ENCODE measurements around the gene TOR2A. TPM values are rescaled to one million over a fixed set of nuclear protein-coding genes. Genes with fewer than 3 reads are reported as not detected.

Gene TOR2A
- polyA plus RNA-seq, 3 donors = 57.4 to 63.8 (median 60.0) TPM

DNA sequence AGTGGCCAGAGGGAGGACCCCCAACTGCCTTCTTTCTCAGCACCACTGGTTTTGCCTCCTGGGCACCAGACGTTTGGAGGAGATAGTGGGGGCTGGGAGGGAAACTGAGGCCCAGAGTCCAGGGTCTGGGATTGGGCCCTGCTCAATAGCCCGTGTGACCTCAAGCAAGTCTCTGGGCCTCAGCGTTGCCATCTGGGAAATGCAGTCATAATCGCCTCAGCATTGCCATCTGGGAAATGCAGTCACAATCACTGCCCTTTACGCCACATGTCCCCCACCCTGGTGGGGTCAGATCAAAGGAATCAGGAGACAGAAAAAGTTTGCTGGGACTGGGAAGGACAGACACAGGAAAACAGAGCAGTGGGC is 41.8 kb upstream of the TOR2A start:
- no peaks in the 10 kb centered on the region for H3K9me3 ChIP-seq (replicated peaks in 1 of 2; ENCODE audit: control insufficient read depth in 1 of 2, insufficient read depth in 1 of 2, low read length in 2 of 2)
- peak overlapping the region; percentile 74 to 98 (median 91) for H3K4me3 ChIP-seq (replicated peaks in 1 of 3; ENCODE audit: low read depth in 2 of 3, low read length in 3 of 3)
- peaks cover 73% of the 10 kb centered on the region for H3K4me1 Mint-ChIP-seq
- peaks cover 0 to 6% (median 0%) of the 10 kb centered on the region in 7 donors for H3K9me3 Mint-ChIP-seq
- no peak overlapping the region for H2AFZ ChIP-seq (ENCODE audit: insufficient read depth, low read depth, low read length, poor library complexity, severe bottlenecking)
- peak overlapping the region; percentile 90 for H3K9ac ChIP-seq (ENCODE audit: insufficient read depth, low read length, poor library complexity, severe bottlenecking)
- TF ChIP-seq, protein P1, sequence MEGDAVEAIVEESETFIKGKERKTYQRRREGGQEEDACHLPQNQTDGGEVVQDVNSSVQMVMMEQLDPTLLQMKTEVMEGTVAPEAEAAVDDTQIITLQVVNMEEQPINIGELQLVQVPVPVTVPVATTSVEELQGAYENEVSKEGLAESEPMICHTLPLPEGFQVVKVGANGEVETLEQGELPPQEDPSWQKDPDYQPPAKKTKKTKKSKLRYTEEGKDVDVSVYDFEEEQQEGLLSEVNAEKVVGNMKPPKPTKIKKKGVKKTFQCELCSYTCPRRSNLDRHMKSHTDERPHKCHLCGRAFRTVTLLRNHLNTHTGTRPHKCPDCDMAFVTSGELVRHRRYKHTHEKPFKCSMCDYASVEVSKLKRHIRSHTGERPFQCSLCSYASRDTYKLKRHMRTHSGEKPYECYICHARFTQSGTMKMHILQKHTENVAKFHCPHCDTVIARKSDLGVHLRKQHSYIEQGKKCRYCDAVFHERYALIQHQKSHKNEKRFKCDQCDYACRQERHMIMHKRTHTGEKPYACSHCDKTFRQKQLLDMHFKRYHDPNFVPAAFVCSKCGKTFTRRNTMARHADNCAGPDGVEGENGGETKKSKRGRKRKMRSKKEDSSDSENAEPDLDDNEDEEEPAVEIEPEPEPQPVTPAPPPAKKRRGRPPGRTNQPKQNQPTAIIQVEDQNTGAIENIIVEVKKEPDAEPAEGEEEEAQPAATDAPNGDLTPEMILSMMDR (IDR thresholded peaks at IDR 0.05) = no peak
- DNase-seq = no peak
- peak overlapping the region; percentile 68 to 98 for H3K27ac ChIP-seq (ENCODE audit: low read depth in 1 of 2, low read length in 2 of 2)
- peaks cover 75 to 87% of the 10 kb centered on the region in 2 donors for H3K4me1 ChIP-seq (ENCODE audit: control insufficient read depth in 1 of 2, insufficient read depth in 2 of 2, low read length in 2 of 2)
- H3K36me3 Mint-ChIP-seq = peaks cover 24 to 44% of the 10 kb centered on the region in 2 donors
- peak overlapping the region; percentile 93 to 99 (median 98) for H3K27ac Mint-ChIP-seq
- 0% methylated on average over 3 of the region's 5 CpGs for WGBS (ENCODE audit: insufficient coverage)
- peak overlapping the region; percentile 99 to 100 for H3K4me3 Mint-ChIP-seq
- intact Hi-C loops (cut with micrococcal nuclease) = loop anchor here in 1 of 2 donors (1.0 to 5.0 kb wide), 2 partner anchors 8 to 140 kb away; partner anchors contain the start of gene ST6GALNAC4
- peaks cover 57% of the 10 kb centered on the region for H4K20me1 ChIP-seq (ENCODE audit: insufficient read depth, low read length)
- no peaks in the 10 kb centered on the region for H3K27me3 ChIP-seq (ENCODE audit: control insufficient read depth in 2 of 2, insufficient read depth in 2 of 2, low read length in 2 of 2)
- peaks cover 22 to 33% of the 10 kb centered on the region in 2 donors for H3K36me3 ChIP-seq (replicated peaks in 1 of 2; ENCODE audit: control insufficient read depth in 1 of 2, insufficient read depth in 2 of 2, low read length in 2 of 2)
- H3K79me2 ChIP-seq (ENCODE audit: insufficient read depth, low read length) = peaks cover 95% of the 10 kb centered on the region
- H3K4me2 ChIP-seq (replicated peaks; ENCODE audit: extremely low read depth, low read length, poor library complexity, severe bottlenecking) = peak overlapping the region; percentile 89
- peaks cover 0 to 7% (median 2%) of the 10 kb centered on the region in 3 donors for H3K27me3 Mint-ChIP-seq (ENCODE audit: low read depth in 3 of 3)

DNA sequence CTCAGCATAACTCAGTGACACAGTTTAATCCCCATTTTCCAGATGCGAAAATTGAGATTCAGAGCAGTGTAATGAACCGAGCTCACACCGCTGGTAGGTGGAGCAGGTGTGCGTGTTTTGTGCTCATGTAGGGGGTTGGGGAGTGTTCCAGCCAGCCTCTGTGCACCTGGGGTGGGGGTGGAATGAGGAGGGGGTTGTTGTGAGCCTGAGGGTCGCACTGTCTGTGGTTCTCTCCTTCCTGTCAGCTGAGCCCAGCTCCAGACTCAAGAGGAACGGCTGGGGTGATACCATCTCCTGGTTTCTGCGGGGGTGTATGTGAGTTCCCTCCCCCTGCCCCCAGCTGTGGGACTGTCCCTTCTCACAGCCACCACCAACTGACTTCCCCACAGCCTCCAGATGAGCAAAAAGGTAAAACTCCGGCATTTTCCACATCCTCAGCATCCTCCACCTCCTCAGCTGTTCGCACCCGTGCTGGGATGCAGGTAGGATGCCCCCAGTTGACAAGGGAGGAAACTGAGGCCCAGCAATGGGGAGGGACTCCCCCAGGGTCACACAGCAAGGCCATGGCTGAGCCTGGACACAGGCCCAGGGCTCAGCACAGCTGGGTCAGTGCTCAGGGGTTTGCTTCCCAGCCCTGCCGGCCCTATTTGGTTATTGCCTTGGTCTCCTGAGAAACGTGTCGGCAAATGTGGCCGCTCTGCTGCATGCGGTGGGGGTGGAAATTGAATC is 41.3 kb upstream of the TOR2A start:
- peaks cover 74 to 87% of the 10 kb centered on the region in 2 donors for H3K4me1 ChIP-seq (ENCODE audit: control insufficient read depth in 1 of 2, insufficient read depth in 2 of 2, low read length in 2 of 2)
- H2AFZ ChIP-seq (ENCODE audit: insufficient read depth, low read depth, low read length, poor library complexity, severe bottlenecking) = no peak overlapping the region
- no peaks in the 10 kb centered on the region for H3K9me3 ChIP-seq (replicated peaks in 1 of 2; ENCODE audit: control insufficient read depth in 1 of 2, insufficient read depth in 1 of 2, low read length in 2 of 2)
- H3K27me3 ChIP-seq (ENCODE audit: control insufficient read depth in 2 of 2, insufficient read depth in 2 of 2, low read length in 2 of 2) = no peaks in the 10 kb centered on the region
- peak overlapping the region; percentile 90 for H3K9ac ChIP-seq (ENCODE audit: insufficient read depth, low read length, poor library complexity, severe bottlenecking)
- peak overlapping the region; percentile 74 to 98 (median 91) for H3K4me3 ChIP-seq (replicated peaks in 1 of 3; ENCODE audit: low read depth in 2 of 3, low read length in 3 of 3)
- WGBS (ENCODE audit: insufficient coverage) = 1% methylated on average over 11 of the region's 15 CpGs
- DNase-seq = peak; percentile 79 to 86 (median 83)
- intact Hi-C loops (cut with micrococcal nuclease) = loop anchor here in 1 of 2 donors (1.0 to 5.0 kb wide), 2 partner anchors 9 to 141 kb away; partner anchors contain the start of gene ST6GALNAC4
- peaks cover 0 to 3% (median 2%) of the 10 kb centered on the region in 3 donors for H3K27me3 Mint-ChIP-seq (ENCODE audit: low read depth in 3 of 3)
- TF ChIP-seq, protein P1 (IDR thresholded peaks at IDR 0.05) = no peak
- peaks cover 73% of the 10 kb centered on the region for H3K4me1 Mint-ChIP-seq
- H3K36me3 Mint-ChIP-seq = peaks cover 24 to 43% of the 10 kb centered on the region in 2 donors
- H3K9me3 Mint-ChIP-seq = peaks cover 0 to 4% (median 0%) of the 10 kb centered on the region in 7 donors
- H4K20me1 ChIP-seq (ENCODE audit: insufficient read depth, low read length) = peaks cover 62% of the 10 kb centered on the region
- peak overlapping the region; percentile 89 for H3K4me2 ChIP-seq (replicated peaks; ENCODE audit: extremely low read depth, low read length, poor library complexity, severe bottlenecking)
- H3K27ac ChIP-seq (ENCODE audit: low read depth in 1 of 2, low read length in 2 of 2) = peak overlapping the region; percentile 68 to 98
- H3K27ac Mint-ChIP-seq = peak overlapping the region; percentile 93 to 99 (median 98)
- H3K36me3 ChIP-seq (replicated peaks in 1 of 2; ENCODE audit: control insufficient read depth in 1 of 2, insufficient read depth in 2 of 2, low read length in 2 of 2) = peaks cover 22 to 37% of the 10 kb centered on the region in 2 donors
- H3K79me2 ChIP-seq (ENCODE audit: insufficient read depth, low read length) = peaks cover 94% of the 10 kb centered on the region
- H3K4me3 Mint-ChIP-seq = peak overlapping the region; percentile 99 to 100

Data from CD14-positive monocyte (primary cell).